Measurements from ENCODE around the gene POLG. TPM values are rescaled to one million over a fixed set of nuclear protein-coding genes. Genes with fewer than 3 reads are reported as not detected.

POLG gene
- total RNA-seq: 30.7 and 40.3 TPM in 2 replicates

DNA sequence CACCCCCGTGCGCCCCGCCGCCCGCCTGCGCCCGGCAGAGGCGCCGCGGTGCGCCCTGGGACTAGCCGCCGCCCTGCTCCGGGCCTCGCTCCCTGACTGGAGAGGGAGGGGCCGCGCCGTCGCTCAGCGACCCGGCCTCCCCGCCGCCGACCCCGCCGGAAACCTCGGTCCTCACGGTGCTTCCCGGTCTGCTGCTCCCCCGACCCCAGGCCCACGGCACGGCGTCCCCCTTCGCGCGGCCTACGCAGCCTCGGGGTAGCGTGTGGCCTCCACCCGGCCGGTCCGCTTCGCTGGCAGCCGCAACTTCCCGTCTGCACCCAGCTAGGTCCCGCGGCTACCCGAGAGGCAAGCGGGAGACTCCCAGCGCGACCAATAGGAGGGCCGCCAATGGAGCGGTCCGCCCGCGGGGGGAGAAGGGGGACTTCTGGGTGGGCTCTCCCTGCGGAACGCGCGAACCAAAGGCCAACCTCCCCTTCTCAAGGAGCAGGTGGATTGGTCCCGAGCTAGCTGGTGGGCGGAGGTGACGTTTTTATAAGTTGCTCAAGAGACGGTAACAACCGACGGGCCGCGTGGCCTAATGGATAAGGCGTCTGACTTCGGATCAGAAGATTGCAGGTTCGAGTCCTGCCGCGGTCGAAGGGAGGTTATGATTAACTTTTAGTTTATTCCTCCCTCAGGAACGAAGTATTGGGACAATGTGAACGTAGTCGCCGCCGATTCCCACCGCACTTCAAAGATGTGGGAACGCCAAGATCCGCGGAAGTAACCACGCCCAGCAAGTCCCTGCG is at the start of gene POLG:
Gene POLG, minus strand, starts transcription at position 315 of the 788 bp plus-strand sequence. CDS start 1,070 bp downstream, outside the sequence.

Other genes starting within 250 kb of the POLG start
- gene ABHD2, start 246.4 kb downstream of the POLG start, total RNA-seq: 32.3 and 46.5 TPM in 2 replicates
- not detected in 2 replicates for gene RLBP1, start 113.2 kb downstream of the POLG start, total RNA-seq
- 1.9 and 3.8 TPM in 2 replicates for gene FANCI, start 90.8 kb downstream of the POLG start, total RNA-seq
- gene RHCG, start 161.8 kb upstream of the POLG start, total RNA-seq: not detected in 2 replicates
- gene TICRR, start 240.6 kb upstream of the POLG start, total RNA-seq: 0.69 and 0.88 TPM in 2 replicates